Thyroid gland (tissue), 4 donors: ENCODE results near the gene HID1. TPM values are rescaled to one million over a fixed set of nuclear protein-coding genes. Genes with fewer than 3 reads are reported as not detected.
"Not testable (repeated sequence)": the region's sequence is repeated elsewhere in the genome, so short reads cannot be mapped to it uniquely, and the experiment has no call there.

Source experiments
- DNase-seq, 2 donors: peaks; one replicate each; pipeline ENCODE4 v3.0.0-alpha.2; 2019
- H3K27ac ChIP-seq, 3 donors: fragments of 200-600 bp; sonication (generic); 1 replicate in 2 of 3; 2 replicates in 1 of 3; pipeline ENCODE4 v1.5.1; 2016 to 2019; ENCODE audit warnings: mild to moderate bottlenecking in 1 of 3, moderate library complexity in 1 of 3
- H3K27me3 ChIP-seq: fragments of 200-600 bp; sonication (generic); one replicate; pipeline ENCODE4 v1.5.1; 2019
- H3K36me3 ChIP-seq, 2 donors: fragments of 200-600 bp; sonication (generic); one replicate each; pipeline ENCODE4 v1.5.1; 2016 to 2019
- H3K4me1 ChIP-seq, 2 donors: fragments of 200-600 bp; sonication (generic); one replicate each; pipeline ENCODE4 v1.5.1; 2017 to 2019
- H3K4me3 ChIP-seq, 3 donors: fragments of 200-600 bp; sonication (generic); replicated peaks in 1 of 3; 1 replicate in 2 of 3; 2 replicates in 1 of 3; pipeline ENCODE4 v1.5.1; 2016; ENCODE audit warnings: mild to moderate bottlenecking in 1 of 3
- H3K9me3 ChIP-seq: fragments of 200-600 bp; sonication (generic); one replicate; pipeline ENCODE4 v1.5.1; 2017
- CTCF ChIP-seq, 6 experiments: fragments of 200-600 bp in 3 of 6; fragments of 450-650 bp in 3 of 6; sonication (generic) in 3 of 6; IDR thresholded peaks; one replicate each; pipeline ENCODE4 v1.5.1; 2016 to 2019; ENCODE audit warnings: antibody characterized with exemption in 6 of 6, mild to moderate bottlenecking in 2 of 6, inconsistent platforms in 1 of 6, moderate library complexity in 1 of 6
- POLR2A ChIP-seq, 2 donors: fragments of 450-650 bp; IDR thresholded peaks; one replicate each; pipeline ENCODE4 v1.6.1; 2017; ENCODE audit warnings: antibody characterized with exemption in 2 of 2, mild to moderate bottlenecking in 2 of 2, moderate library complexity in 1 of 2
- WGBS, 2 donors: methylation state at CpG; one replicate each; pipeline ENCODE4 v1.1.5; 2017; 5-methylcytosine and 5-hydroxymethylcytosine counted together
- intact Hi-C: fragments of 100-400 bp; cut with DNase I; formaldehyde crosslinking; loops from one replicate; pipeline ENCODE4 v1.15.1; 2023
- total RNA-seq, 4 donors: library from RNA; depleted of rRNA; stranded (reverse); fragments of >200 nt; gene quantifications; one replicate each; pipeline ENCODE4 v1.2.3, GENCODE V29; 2016

Gene HID1
- total RNA-seq, 4 donors from 2014 or later = 19.4 to 27.4 (median 21.3) TPM

DNA sequence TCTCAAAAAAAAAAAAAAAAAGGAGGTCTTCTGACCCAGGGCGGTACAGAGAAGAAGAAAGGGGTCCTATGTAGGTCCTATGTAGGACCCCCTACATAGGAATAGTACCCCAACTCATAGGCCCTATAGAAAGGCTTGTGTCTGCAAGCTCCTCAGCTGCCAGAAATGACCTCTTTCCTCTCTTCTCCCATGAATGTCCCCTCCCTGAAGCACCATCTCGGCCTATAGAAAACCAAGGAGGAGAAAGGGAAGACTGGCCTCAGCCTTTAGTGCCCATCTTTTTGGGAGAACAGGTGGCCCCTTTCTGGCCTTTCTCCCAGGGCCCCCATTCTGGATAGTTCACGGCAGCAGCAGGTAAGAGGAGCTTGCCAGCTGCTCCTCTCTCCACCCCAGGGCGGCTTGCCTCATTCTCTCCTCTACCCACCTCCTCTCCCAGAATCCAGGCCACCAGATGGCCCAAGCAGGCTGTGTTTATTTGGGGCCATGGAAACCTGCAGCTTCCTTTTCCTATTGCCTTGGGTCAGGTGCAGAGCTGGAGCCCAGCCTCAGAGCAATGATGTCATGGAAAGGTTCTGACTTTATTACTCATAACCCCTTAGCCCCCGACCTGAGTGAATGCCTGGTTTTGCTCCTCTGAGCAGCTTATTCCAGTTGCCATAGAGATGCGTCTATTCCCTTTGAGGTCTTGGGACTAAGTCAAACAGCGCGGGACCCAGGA is 38.3 kb upstream of the HID1 start:
- Histone ChIP-seq H3K27ac (no peak overlapping the region), H3K9me3 (no peaks in the 10 kb centered on the region), H3K4me3 (no peak overlapping the region), H3K27me3 (no peaks in the 10 kb centered on the region), H3K36me3 (no peaks in the 10 kb centered on the region), H3K4me1 (peaks cover 8 to 16% of the 10 kb centered on the region in 2 donors)
- TF ChIP-seq CTCF (IDR thresholded peaks at IDR 0.05) = no peak
- no peak for TF ChIP-seq POLR2A (IDR thresholded peaks at IDR 0.05)
- 67 to 70% methylated on average over 8 of the region's 8 CpGs for WGBS, 2 donors
- DNase-seq = peak in 1 of 2 donors; percentile 12
- intact Hi-C loops = no loop called here

DNA sequence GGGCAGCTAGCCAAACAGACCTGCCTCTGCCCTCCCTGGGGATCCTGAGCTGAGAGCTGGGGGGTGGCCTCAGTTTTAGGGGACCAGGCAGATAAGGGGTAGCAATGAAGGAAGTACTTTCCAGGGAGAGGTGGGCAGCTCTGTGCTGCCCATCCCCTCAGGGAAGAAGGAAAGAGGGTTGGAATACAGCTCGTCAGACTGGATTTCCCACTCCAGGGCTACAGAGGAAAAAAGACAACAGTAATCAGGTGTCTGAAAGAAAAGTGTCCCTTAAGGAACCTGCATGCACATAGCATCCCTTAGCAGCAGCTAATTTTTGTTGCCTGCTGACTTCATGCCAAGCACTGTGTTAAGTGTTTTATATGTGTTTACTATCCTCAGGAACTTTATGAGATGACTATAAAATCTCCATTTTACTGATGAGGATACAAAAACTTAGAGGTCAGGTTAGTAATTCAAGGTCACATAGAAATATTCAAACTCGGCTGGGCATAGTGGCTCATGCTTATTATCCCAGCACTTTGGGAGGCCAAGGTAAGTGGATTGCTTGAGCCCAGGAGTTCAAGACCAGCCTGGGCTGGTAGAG is 36.7 kb upstream of the HID1 start:
- Histone ChIP-seq H3K27ac (no peak overlapping the region), H3K9me3 (no peaks in the 10 kb centered on the region), H3K27me3 (no peaks in the 10 kb centered on the region), H3K4me3 (no peak overlapping the region), H3K36me3 (no peaks in the 10 kb centered on the region), H3K4me1 (peaks cover 8 to 16% of the 10 kb centered on the region in 2 donors)
- TF ChIP-seq CTCF (IDR thresholded peaks at IDR 0.05) (no peak), POLR2A (IDR thresholded peaks at IDR 0.05) (no peak)
- 52 to 65% methylated on average over 2 of the region's 2 CpGs for WGBS, 2 donors
- DNase-seq = no peak
- intact Hi-C loops = no loop called here

DNA sequence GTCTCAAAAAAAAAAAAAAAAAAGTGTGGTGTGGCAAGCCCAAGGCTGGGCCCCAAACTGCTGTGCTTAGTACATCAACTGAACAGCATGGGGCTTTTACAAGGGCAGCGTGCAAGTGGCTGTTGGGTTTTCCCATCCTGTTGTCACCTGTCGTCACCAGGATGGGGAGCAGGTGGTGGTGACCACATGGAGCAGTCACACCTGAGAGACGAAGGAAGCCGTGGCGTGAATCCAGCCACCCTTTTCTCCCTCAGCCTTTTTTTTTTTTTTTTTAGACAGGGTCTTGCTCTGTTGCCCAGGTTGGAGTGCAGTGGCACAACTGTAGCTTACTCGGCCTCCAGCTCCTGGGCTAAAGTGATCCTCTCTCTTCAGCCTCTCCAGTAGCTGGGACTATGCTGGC is 35.8 kb upstream of the HID1 start:
- H3K9me3 ChIP-seq = no peaks in the 10 kb centered on the region
- H3K27ac ChIP-seq = no peak overlapping the region
- H3K4me1 ChIP-seq = peaks cover 4 to 10% of the 10 kb centered on the region in 2 donors
- WGBS, 2 donors = 85 to 90% methylated on average over 6 of the region's 6 CpGs
- intact Hi-C loops = no loop called here
- no peaks in the 10 kb centered on the region for H3K27me3 ChIP-seq
- DNase-seq = no peak
- no peak for TF ChIP-seq CTCF (IDR thresholded peaks at IDR 0.05)
- no peak for TF ChIP-seq POLR2A (IDR thresholded peaks at IDR 0.05)
- no peaks in the 10 kb centered on the region for H3K36me3 ChIP-seq
- H3K4me3 ChIP-seq = no peak overlapping the region

- H3K36me3 ChIP-seq = no peaks in the 10 kb centered on the region
- H3K27me3 ChIP-seq = no peaks in the 10 kb centered on the region
- 85 to 92% methylated on average over 5 of the region's 5 CpGs for WGBS, 2 donors
- intact Hi-C loops = no loop called here
- no peak overlapping the region for H3K4me3 ChIP-seq
- H3K27ac ChIP-seq = no peak overlapping the region
- H3K9me3 ChIP-seq = no peaks in the 10 kb centered on the region
- peaks cover 0 to under 1% of the 10 kb centered on the region in 2 donors for H3K4me1 ChIP-seq
- DNase-seq = no peak
- TF ChIP-seq CTCF (IDR thresholded peaks at IDR 0.05) (no peak), POLR2A (IDR thresholded peaks at IDR 0.05) (no peak)
Observed at GRCh38 chr17:75006653-75007052, 34.1 kb upstream of the HID1 start.

GRCh38 chr17:75006084-75006483 is 33.5 kb upstream of the HID1 start:
- DNase-seq, H3K27ac ChIP-seq, H3K4me1 ChIP-seq, H3K36me3 ChIP-seq, H3K9me3 ChIP-seq, H3K27me3 ChIP-seq, intact Hi-C loops, H3K4me3 ChIP-seq: not testable (repeated sequence)
- 89 to 95% methylated on average over 6 of the region's 6 CpGs for WGBS, 2 donors
